Measurements from ENCODE around the gene VAC14. TPM values are rescaled to one million over a fixed set of nuclear protein-coding genes. Genes with fewer than 3 reads are reported as not detected.
A peak's percentile ranks its signal among the peaks of the same experiment; 100 is the strongest.

VAC14 gene
- total and polyA plus RNA-seq, 2 experiments from 2014 or later = 27.1 to 32.4 TPM

DNA sequence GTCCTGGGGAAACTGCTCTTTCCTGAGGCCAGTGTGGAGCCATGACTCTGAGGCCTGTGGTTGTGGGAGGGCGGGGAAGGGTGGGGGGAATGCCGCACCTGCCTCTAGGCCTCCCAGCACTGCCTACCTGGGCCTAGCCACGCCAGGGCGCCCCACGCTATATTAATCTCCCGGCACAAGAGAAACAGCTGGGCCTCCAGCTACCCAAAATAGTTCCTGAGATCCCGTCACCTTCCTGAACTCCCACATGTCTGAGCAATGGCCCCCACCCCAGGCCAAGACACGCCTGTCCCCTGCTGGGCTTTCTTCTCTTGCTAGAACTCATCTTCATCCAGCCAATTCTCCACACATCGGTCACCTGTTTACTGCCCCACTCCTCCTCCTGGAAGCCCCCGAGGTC lies 102.1 kb downstream of the VAC14 start:
- H3K79me2 ChIP-seq (ENCODE audit: insufficient read depth) = no peaks in the 10 kb centered on the region
- H3F3A ChIP-seq (ENCODE audit: insufficient read depth) = peaks cover 28% of the 10 kb centered on the region
- no peak for DNase-seq
- 98 to 99% methylated on average over 8 to 10 of the region's 10 CpGs for WGBS, 2 experiments (ENCODE audit: low coverage in 1 of 2, low lambda C conversion rate in 2 of 2, missing lambda C conversion rate in 2 of 2)
- no peaks in the 10 kb centered on the region for H3K27me3 ChIP-seq (replicated peaks; ENCODE audit: insufficient read depth)
- H3K27ac ChIP-seq = no peak overlapping the region
- H3K9ac ChIP-seq = no peak overlapping the region
- H4K20me1 ChIP-seq (ENCODE audit: insufficient read depth) = no peaks in the 10 kb centered on the region
- H3K9me2 ChIP-seq (ENCODE audit: insufficient read depth) = no peaks in the 10 kb centered on the region
- in situ Hi-C loops (cut with MboI) = no loop called here
- no peak overlapping the region for H3K4me3 ChIP-seq
- peaks cover 41% of the 10 kb centered on the region for H3K4me1 ChIP-seq (ENCODE audit: insufficient read depth)
- H3K36me3 ChIP-seq (ENCODE audit: low read depth) = no peaks in the 10 kb centered on the region
- H2AFZ ChIP-seq = no peak overlapping the region
- TF ChIP-seq EZH2 (IDR thresholded peaks at IDR 0.05; ENCODE audit: insufficient read depth, poor library complexity, severe bottlenecking) (no peak), EZH2phosphoT487 (IDR thresholded peaks at IDR 0.05; ENCODE audit: insufficient read depth, low read depth) (no peak)
- H3K4me2 ChIP-seq (ENCODE audit: unreplicated experiment) = no peak overlapping the region
- no peaks in the 10 kb centered on the region for H3K9me3 ChIP-seq (ENCODE audit: low read depth)

DNA sequence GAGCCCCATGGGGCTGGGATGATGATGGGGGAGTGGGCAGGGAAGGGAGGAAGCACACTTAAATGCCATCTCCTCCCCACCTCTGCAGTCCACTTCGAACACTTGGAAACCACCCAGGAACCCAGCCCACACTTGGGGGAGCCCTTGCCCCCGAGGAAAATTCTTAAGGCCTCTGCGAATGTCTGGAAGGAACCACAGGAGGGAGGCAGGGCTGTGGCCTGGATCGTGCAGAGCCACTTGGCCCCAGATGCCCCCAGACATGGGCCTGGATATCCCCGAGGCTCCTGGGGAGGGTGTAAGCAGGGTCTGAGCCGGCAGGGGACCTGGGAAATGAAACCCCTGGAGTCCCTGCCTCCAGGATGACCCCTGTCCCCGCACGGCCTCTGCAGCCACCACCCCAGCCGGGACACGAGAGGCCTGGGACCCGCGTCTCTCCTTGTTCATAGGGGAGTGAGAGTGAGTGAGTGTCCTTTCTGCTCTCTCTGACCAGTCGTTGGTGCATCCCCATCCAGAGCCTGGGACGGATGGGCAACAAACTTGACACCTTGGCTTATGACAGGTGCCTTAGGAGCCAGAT lies 103.3 kb downstream of the VAC14 start:
- Histone ChIP-seq H3K4me1 (ENCODE audit: insufficient read depth) (peaks cover 41% of the 10 kb centered on the region), H3K4me2 (ENCODE audit: unreplicated experiment) (no peak overlapping the region), H3K79me2 (ENCODE audit: insufficient read depth) (no peaks in the 10 kb centered on the region), H4K20me1 (ENCODE audit: insufficient read depth) (no peaks in the 10 kb centered on the region), H3K9ac (peak overlapping the region; percentile 21; the same call in 1 of the 2 replicates), H3F3A (ENCODE audit: insufficient read depth) (peaks cover 22% of the 10 kb centered on the region), H3K4me3 (no peak overlapping the region), H3K9me2 (ENCODE audit: insufficient read depth) (no peaks in the 10 kb centered on the region), H3K27ac (no peak overlapping the region), H2AFZ (no peak overlapping the region), H3K9me3 (ENCODE audit: low read depth) (no peaks in the 10 kb centered on the region), H3K36me3 (ENCODE audit: low read depth) (no peaks in the 10 kb centered on the region), H3K27me3 (replicated peaks; ENCODE audit: insufficient read depth) (no peaks in the 10 kb centered on the region)
- TF ChIP-seq EZH2phosphoT487 (IDR thresholded peaks at IDR 0.05; ENCODE audit: insufficient read depth, low read depth) (no peak), EZH2 (IDR thresholded peaks at IDR 0.05; ENCODE audit: insufficient read depth, poor library complexity, severe bottlenecking) (no peak)
- 45 to 50% methylated on average over 14 of the region's 14 CpGs for WGBS, 2 experiments (ENCODE audit: low coverage in 1 of 2, low lambda C conversion rate in 2 of 2, missing lambda C conversion rate in 2 of 2)
- peak; percentile 52 for DNase-seq
- in situ Hi-C loops (cut with MboI) = no loop called here

DNA sequence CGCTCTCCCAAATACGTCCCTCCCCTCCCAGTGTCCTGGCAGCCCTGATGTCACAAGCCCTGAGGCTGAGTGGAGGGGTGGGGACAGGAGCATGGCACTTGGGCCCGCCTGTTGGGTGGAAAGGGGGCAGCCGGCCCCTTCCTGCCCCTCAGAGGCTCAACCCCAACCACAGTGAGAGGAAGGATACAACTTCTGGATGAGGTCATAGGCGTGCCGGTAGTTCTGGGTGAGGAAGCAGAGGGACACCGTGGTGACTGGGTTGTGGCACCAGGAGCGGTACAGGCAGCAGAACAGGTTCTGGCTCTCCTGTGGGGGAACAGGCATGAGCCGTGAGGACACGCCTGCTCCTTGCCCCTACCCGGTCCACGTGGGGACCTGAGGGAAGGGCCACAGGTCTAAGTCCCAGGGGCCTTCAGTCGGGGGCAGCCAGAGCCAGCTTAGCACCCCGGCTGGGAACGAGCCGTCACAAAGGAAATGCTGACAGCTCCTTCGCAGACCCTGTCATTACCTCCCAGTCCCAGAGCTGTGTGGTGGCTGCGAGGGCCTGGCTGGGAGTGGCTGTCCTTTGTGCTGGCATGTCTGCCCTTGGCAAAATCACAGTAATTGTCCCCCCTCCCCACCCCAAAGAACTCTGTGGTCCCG lies 103.9 kb downstream of the VAC14 start:
- H3K27me3 ChIP-seq (replicated peaks; ENCODE audit: insufficient read depth) = no peaks in the 10 kb centered on the region
- TF ChIP-seq EZH2 (IDR thresholded peaks at IDR 0.05; ENCODE audit: insufficient read depth, poor library complexity, severe bottlenecking) (no peak), EZH2phosphoT487 (IDR thresholded peaks at IDR 0.05; ENCODE audit: insufficient read depth, low read depth) (no peak)
- no peaks in the 10 kb centered on the region for H3K79me2 ChIP-seq (ENCODE audit: insufficient read depth)
- WGBS, 2 experiments (ENCODE audit: low coverage in 1 of 2, low lambda C conversion rate in 2 of 2, missing lambda C conversion rate in 2 of 2) = 56 to 57% methylated on average over 19 of the region's 19 CpGs
- peaks cover 16% of the 10 kb centered on the region for H3F3A ChIP-seq (ENCODE audit: insufficient read depth)
- H3K9ac ChIP-seq = peak overlapping the region; percentile 21; the same call in 1 of the 2 replicates
- no peak overlapping the region for H3K4me3 ChIP-seq
- no peak for DNase-seq
- no peak overlapping the region for H2AFZ ChIP-seq
- peaks cover 41% of the 10 kb centered on the region for H3K4me1 ChIP-seq (ENCODE audit: insufficient read depth)
- H3K4me2 ChIP-seq (ENCODE audit: unreplicated experiment) = no peak overlapping the region
- H4K20me1 ChIP-seq (ENCODE audit: insufficient read depth) = no peaks in the 10 kb centered on the region
- no peaks in the 10 kb centered on the region for H3K36me3 ChIP-seq (ENCODE audit: low read depth)
- H3K27ac ChIP-seq = no peak overlapping the region
- no peaks in the 10 kb centered on the region for H3K9me2 ChIP-seq (ENCODE audit: insufficient read depth)
- in situ Hi-C loops (cut with MboI) = no loop called here
- no peaks in the 10 kb centered on the region for H3K9me3 ChIP-seq (ENCODE audit: low read depth)

DNA sequence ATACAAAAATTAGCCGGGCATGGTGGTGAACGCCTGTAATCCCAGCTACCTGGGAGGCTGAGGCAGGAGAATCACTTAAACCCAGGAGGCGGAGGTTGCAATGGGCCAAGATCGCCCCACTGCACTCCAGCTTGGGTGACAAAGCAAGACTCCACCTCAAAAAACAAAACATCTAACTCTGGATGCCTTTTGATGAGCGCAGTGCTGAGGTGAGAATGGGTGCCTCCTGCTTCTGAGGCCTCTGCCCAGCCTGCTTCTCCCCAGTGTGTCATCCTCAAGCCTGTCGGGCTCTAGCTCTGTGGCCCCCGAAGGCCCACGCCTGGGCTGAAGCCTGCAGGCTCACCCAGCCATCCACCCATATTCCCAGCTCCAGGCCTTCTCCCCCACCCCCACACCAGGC lies 104.6 kb downstream of the VAC14 start:
- 94 to 98% methylated on average over 8 of the region's 8 CpGs for WGBS, 2 experiments (ENCODE audit: low coverage in 1 of 2, low lambda C conversion rate in 2 of 2, missing lambda C conversion rate in 2 of 2)
- Histone ChIP-seq H4K20me1 (ENCODE audit: insufficient read depth) (no peaks in the 10 kb centered on the region), H3K9me3 (ENCODE audit: low read depth) (no peaks in the 10 kb centered on the region), H3K4me1 (ENCODE audit: insufficient read depth) (peaks cover 43% of the 10 kb centered on the region), H3F3A (ENCODE audit: insufficient read depth) (peaks cover 9% of the 10 kb centered on the region; the same call in 1 of the 2 replicates), H3K27ac (no peak overlapping the region), H3K79me2 (ENCODE audit: insufficient read depth) (no peaks in the 10 kb centered on the region), H2AFZ (no peak overlapping the region), H3K4me3 (no peak overlapping the region), H3K9me2 (ENCODE audit: insufficient read depth) (no peaks in the 10 kb centered on the region), H3K4me2 (ENCODE audit: unreplicated experiment) (no peak overlapping the region), H3K9ac (no peak overlapping the region), H3K27me3 (replicated peaks; ENCODE audit: insufficient read depth) (no peaks in the 10 kb centered on the region), H3K36me3 (ENCODE audit: low read depth) (no peaks in the 10 kb centered on the region)
- in situ Hi-C loops (cut with MboI) = no loop called here
- no peak for DNase-seq
- no peak for TF ChIP-seq EZH2 (IDR thresholded peaks at IDR 0.05; ENCODE audit: insufficient read depth, poor library complexity, severe bottlenecking)
- no peak for TF ChIP-seq EZH2phosphoT487 (IDR thresholded peaks at IDR 0.05; ENCODE audit: insufficient read depth, low read depth)

Measured in GM23248 (cell line).